MM.1S (cell line): ENCODE data around the gene SLC37A2.

Source experiments
- DNase-seq: peaks from one replicate; pipeline ENCODE4 v3.0.0-alpha.2; 2015
- H2AFZ ChIP-seq: fragments of 300-600 bp; sonication (generic); 2 replicates; pipeline ENCODE4 v1.6.0; 2016; ENCODE audit warnings: antibody characterized with exemption, low read length
- H3F3A ChIP-seq: fragments of 300-600 bp; sonication (generic); 2 replicates; pipeline ENCODE4 v1.6.1; 2016; ENCODE audit warnings: mild to moderate bottlenecking, antibody characterized with exemption, low read length, moderate library complexity, mixed read lengths; ENCODE audit not compliant: insufficient read depth
- H3K27ac ChIP-seq: fragments of 300-600 bp; sonication (generic); 2 replicates; pipeline ENCODE4 v1.5.1; 2016; ENCODE audit warnings: mild to moderate bottlenecking, low read length
- H3K27me3 ChIP-seq: fragments of 300-600 bp; sonication (generic); replicated peaks from 2 replicates; pipeline ENCODE4 v1.6.0; 2016; ENCODE audit warnings: low read length; ENCODE audit not compliant: insufficient read depth
- H3K36me3 ChIP-seq: fragments of 300-600 bp; sonication (generic); replicated peaks from 2 replicates; pipeline ENCODE4 v1.6.1; 2016; ENCODE audit warnings: mild to moderate bottlenecking, low read length, mixed read lengths; ENCODE audit not compliant: insufficient read depth
- H3K4me1 ChIP-seq: fragments of 300-600 bp; sonication (generic); 2 replicates; pipeline ENCODE4 v1.6.1; 2016; ENCODE audit warnings: low read length, mixed read lengths
- H3K4me2 ChIP-seq: fragments of 300-600 bp; sonication (generic); 2 replicates; pipeline ENCODE4 v1.6.0; 2016; ENCODE audit warnings: low read depth, low read length
- H3K4me3 ChIP-seq: fragments of 300-600 bp; sonication (generic); 2 replicates; pipeline ENCODE4 v1.5.1; 2016; ENCODE audit warnings: low read length, mixed read lengths
- H3K79me2 ChIP-seq: fragments of 300-600 bp; sonication (generic); 2 replicates; pipeline ENCODE4 v1.6.1; 2016; ENCODE audit warnings: mixed run types, low read length, mixed read lengths
- H3K9ac ChIP-seq: fragments of 300-600 bp; sonication (generic); 2 replicates; pipeline ENCODE4 v1.6.1; 2016; ENCODE audit warnings: low read length, mixed read lengths
- H3K9me2 ChIP-seq: fragments of 300-600 bp; sonication (generic); replicated peaks from 2 replicates; pipeline ENCODE4 v1.6.1; 2016; ENCODE audit warnings: mild to moderate bottlenecking, low read length, mixed read lengths; ENCODE audit not compliant: insufficient read depth
- H3K9me3 ChIP-seq: fragments of 300-600 bp; sonication (generic); replicated peaks from 2 replicates; pipeline ENCODE4 v1.6.1; 2016; ENCODE audit warnings: mild to moderate bottlenecking, low read length, mixed read lengths; ENCODE audit not compliant: insufficient read depth
- H4K20me1 ChIP-seq: fragments of 300-600 bp; sonication (generic); 2 replicates; pipeline ENCODE4 v1.6.1; 2016; ENCODE audit warnings: mild to moderate bottlenecking, low read length, moderate library complexity, mixed read lengths; ENCODE audit not compliant: insufficient read depth
- EZH2 ChIP-seq: fragments of 300-600 bp; sonication (generic); optimal IDR thresholded peaks from 2 replicates; pipeline ENCODE3; 2017; ENCODE audit warnings: low read depth, mild to moderate bottlenecking, antibody characterized with exemption, low read length, mixed read lengths
- EZH2phosphoT487 ChIP-seq: fragments of 300-600 bp; sonication (generic); IDR thresholded peaks from 2 replicates; pipeline ENCODE4 v1.6.1; 2018; ENCODE audit warnings: antibody characterized with exemption, low read length
- TF ChIP-seq, protein P1 (sequence below): fragments of 300-600 bp; sonication (generic); IDR thresholded peaks from 2 replicates; pipeline ENCODE4 v1.5.1; 2016; ENCODE audit warnings: antibody characterized with exemption, low read length, mixed read lengths

SLC37A2 gene

DNA sequence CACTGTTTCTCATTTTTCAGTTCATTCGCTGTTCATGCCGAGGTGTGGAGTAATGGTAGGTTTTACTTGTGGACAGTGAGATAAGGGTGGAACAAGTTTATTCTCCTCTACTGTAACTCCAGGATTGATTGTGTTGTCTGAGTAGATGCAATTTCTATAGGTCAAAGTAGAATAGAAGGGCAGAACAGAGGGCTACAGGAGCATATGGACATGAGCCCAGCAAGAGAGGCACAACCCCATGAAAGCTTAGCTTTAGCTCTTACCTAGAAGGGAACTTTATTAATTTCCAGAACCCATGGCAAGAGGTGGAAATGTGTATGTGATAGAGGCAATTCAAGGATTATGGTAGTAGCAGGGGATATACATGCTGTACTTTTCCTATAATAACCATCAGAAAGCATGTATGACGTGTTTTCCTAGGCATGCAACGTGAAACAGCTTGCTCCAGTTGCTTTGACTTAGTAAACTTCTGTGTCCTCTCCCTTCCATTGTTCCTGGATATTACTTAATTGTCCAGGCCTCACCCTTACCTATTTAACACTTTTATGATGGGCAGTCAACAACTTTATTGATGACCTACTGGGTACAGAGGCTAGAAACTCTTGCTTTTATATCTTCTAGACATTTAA, 13.8 kb upstream of the SLC37A2 start:
- Histone ChIP-seq H3K9me3 (no peaks in the 10 kb centered on the region), H3K36me3 (no peaks in the 10 kb centered on the region), H3K79me2 (no peaks in the 10 kb centered on the region), H4K20me1 (no peaks in the 10 kb centered on the region), H3K4me2 (no peak overlapping the region), H2AFZ (no peak overlapping the region), H3K4me3 (no peak overlapping the region), H3K27me3 (no peaks in the 10 kb centered on the region), H3K9ac (no peak overlapping the region), H3K9me2 (no peaks in the 10 kb centered on the region), H3F3A (no peaks in the 10 kb centered on the region), H3K4me1 (no peaks in the 10 kb centered on the region), H3K27ac (no peak overlapping the region)
- no peak for DNase-seq
- TF ChIP-seq EZH2phosphoT487 (no peak), EZH2 (no peak)
- TF ChIP-seq, protein P1, sequence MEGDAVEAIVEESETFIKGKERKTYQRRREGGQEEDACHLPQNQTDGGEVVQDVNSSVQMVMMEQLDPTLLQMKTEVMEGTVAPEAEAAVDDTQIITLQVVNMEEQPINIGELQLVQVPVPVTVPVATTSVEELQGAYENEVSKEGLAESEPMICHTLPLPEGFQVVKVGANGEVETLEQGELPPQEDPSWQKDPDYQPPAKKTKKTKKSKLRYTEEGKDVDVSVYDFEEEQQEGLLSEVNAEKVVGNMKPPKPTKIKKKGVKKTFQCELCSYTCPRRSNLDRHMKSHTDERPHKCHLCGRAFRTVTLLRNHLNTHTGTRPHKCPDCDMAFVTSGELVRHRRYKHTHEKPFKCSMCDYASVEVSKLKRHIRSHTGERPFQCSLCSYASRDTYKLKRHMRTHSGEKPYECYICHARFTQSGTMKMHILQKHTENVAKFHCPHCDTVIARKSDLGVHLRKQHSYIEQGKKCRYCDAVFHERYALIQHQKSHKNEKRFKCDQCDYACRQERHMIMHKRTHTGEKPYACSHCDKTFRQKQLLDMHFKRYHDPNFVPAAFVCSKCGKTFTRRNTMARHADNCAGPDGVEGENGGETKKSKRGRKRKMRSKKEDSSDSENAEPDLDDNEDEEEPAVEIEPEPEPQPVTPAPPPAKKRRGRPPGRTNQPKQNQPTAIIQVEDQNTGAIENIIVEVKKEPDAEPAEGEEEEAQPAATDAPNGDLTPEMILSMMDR, result no peak

GRCh38 chr11:125052047-125052446, 11.1 kb upstream of the SLC37A2 start:
- H3F3A ChIP-seq, result no peaks in the 10 kb centered on the region
- H3K27ac ChIP-seq, result no peak overlapping the region
- no peaks in the 10 kb centered on the region for H3K4me1 ChIP-seq
- DNase-seq, result no peak
- H3K79me2 ChIP-seq, result no peaks in the 10 kb centered on the region
- no peaks in the 10 kb centered on the region for H4K20me1 ChIP-seq
- H3K4me3 ChIP-seq, result no peak overlapping the region
- H3K4me2 ChIP-seq, result no peak overlapping the region
- H3K9me2 ChIP-seq, result no peaks in the 10 kb centered on the region
- H3K36me3 ChIP-seq, result no peaks in the 10 kb centered on the region
- TF ChIP-seq EZH2, result no peak
- TF ChIP-seq EZH2phosphoT487, result no peak
- TF ChIP-seq, protein P1, result no peak
- no peak overlapping the region for H3K9ac ChIP-seq
- no peaks in the 10 kb centered on the region for H3K9me3 ChIP-seq
- H2AFZ ChIP-seq, result no peak overlapping the region
- H3K27me3 ChIP-seq, result no peaks in the 10 kb centered on the region

DNA sequence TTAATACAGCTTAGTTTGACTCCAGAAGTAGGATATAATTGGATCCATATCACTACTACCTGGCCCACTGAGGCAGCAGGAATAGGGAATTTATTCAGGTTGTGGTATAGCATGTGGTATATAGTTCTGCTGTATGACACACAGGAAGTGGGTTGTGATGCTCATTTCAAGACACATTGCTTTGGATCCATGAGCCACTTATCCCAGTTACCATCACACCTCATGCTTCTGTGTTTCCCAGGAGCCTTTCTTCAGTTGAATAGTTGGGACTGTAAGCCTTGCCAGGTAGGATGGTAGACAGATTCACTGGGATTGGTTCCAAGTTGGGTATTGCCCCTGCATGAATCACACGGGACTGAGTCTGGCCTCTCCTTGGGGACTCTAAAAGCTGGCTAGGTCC, 9.9 kb upstream of the SLC37A2 start:
- DNase-seq, result no peak
- H3K9ac ChIP-seq, result no peak overlapping the region
- H3K27ac ChIP-seq, result no peak overlapping the region
- H3K9me2 ChIP-seq, result no peaks in the 10 kb centered on the region
- H3K27me3 ChIP-seq, result no peaks in the 10 kb centered on the region
- H3K4me2 ChIP-seq, result no peak overlapping the region
- no peaks in the 10 kb centered on the region for H3F3A ChIP-seq
- TF ChIP-seq EZH2phosphoT487 (no peak), EZH2 (no peak)
- TF ChIP-seq, protein P1, result no peak
- H3K4me1 ChIP-seq, result no peaks in the 10 kb centered on the region
- H2AFZ ChIP-seq, result no peak overlapping the region
- no peaks in the 10 kb centered on the region for H3K36me3 ChIP-seq
- H3K79me2 ChIP-seq, result no peaks in the 10 kb centered on the region
- no peak overlapping the region for H3K4me3 ChIP-seq
- no peaks in the 10 kb centered on the region for H4K20me1 ChIP-seq
- H3K9me3 ChIP-seq, result no peaks in the 10 kb centered on the region
